Right cardiac atrium (tissue), 5 donors: ENCODE results near the gene SPOCK3. TPM values are rescaled to one million over a fixed set of nuclear protein-coding genes. Genes with fewer than 3 reads are reported as not detected.
"Not testable (repeated sequence)": the region's sequence is repeated elsewhere in the genome, so short reads cannot be mapped to it uniquely, and the experiment has no call there.

ENCODE experiments used
- ATAC-seq, 2 donors: fragments of 200-7000 bp; cut with Tn5 transposase; one replicate each; pipeline versions ENCODE4 v1.8.0 to v1.9.1; 2020; ENCODE audit warnings: moderate library complexity in 2 of 2, mild to moderate bottlenecking in 1 of 2
- DNase-seq, 3 donors: peaks; one replicate each; pipeline ENCODE4 v3.0.0-alpha.2; 2020
- H3K27ac ChIP-seq: one replicate; pipeline ENCODE4 v1.5.1; 2013; ENCODE audit warnings: mild to moderate bottlenecking, low read length, control low read depth, moderate library complexity
- H3K27me3 ChIP-seq: one replicate; pipeline ENCODE4 v1.6.1; 2013; ENCODE audit not compliant: control insufficient read depth, insufficient read depth
- H3K4me1 ChIP-seq: one replicate; pipeline ENCODE4 v1.6.1; 2013; ENCODE audit warnings: low read length; ENCODE audit not compliant: control insufficient read depth, insufficient read depth
- H3K4me3 ChIP-seq: one replicate; pipeline ENCODE4 v1.5.1; 2013; ENCODE audit warnings: low read length, control low read depth
- H3K9me3 ChIP-seq: one replicate; pipeline ENCODE4 v1.6.1; 2013; ENCODE audit warnings: low read length; ENCODE audit not compliant: control insufficient read depth
- WGBS: extraction: QIAGEN DNeasy Blood & Tissue Kit; methylation state at CpG from one replicate; pipeline ENCODE4 v1.1.7; 2013; 5-methylcytosine and 5-hydroxymethylcytosine counted together
- intact Hi-C, 4 donors: fragments of 100-400 bp; cut with DNase I; formaldehyde crosslinking; loops; one replicate each; pipeline versions ENCODE4 v1.11.0 to v1.14.0; 2022 to 2023
- polyA plus RNA-seq: library from polyadenylated mRNA; stranded (reverse); fragments of 200-250 nt; gene quantifications from one replicate; pipeline ENCODE4 v1.2.3, GENCODE V29; 2013
- total RNA-seq, 4 donors: library from RNA; stranded (reverse); fragmentation: NEBNext Ultra II Directional; extraction: Animal tissue kit (Norgen Biotek cat#: 25700); gene quantifications; one replicate each; pipeline ENCODE4 v1.2.1, GENCODE V29; 2021
- donor health status: healthy with polysubstance abuse.
- donor health status: DM: no; HTN: yes; CAD: no.
- donor health status: DM: no; HTN: no; CAD: no.
- donor health status: DM: no; HTN: yes; CAD: no; lungs with severe emphysema.
- donor health status: DM: yes; HTN: yes; CAD: no.

Gene SPOCK3
- total and polyA plus RNA-seq, 5 donors = 0.11 TPM; not detected in 4

DNA sequence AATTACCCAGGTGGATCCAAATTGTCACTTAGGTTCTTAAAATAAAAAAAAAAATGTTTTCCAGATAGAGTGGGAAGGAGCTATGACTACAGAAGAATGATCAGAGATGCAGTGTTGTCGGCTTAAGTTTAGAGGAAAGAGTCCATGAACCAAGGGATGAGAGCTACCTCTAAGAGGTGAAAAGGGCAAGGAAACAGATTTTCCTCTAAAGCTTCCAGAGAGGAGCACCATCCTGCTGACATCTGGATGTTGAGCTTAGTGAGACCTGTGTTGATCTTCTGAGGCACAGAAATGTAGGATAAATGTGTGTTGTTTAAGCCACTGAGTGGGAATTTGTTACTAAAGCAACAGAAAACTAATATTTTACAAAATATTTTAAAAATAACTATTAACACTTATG is 498.7 kb downstream of the SPOCK3 start:
- ATAC-seq (no peak), DNase-seq (no peak)
- WGBS = 80% methylated on average over 1 of the region's 1 CpG
- intact Hi-C loops = no loop called here
- H3K27ac ChIP-seq = no peak overlapping the region
- no peak overlapping the region for H3K4me3 ChIP-seq
- H3K9me3 ChIP-seq = no peaks in the 10 kb centered on the region
- no peaks in the 10 kb centered on the region for H3K27me3 ChIP-seq
- no peaks in the 10 kb centered on the region for H3K4me1 ChIP-seq

DNA sequence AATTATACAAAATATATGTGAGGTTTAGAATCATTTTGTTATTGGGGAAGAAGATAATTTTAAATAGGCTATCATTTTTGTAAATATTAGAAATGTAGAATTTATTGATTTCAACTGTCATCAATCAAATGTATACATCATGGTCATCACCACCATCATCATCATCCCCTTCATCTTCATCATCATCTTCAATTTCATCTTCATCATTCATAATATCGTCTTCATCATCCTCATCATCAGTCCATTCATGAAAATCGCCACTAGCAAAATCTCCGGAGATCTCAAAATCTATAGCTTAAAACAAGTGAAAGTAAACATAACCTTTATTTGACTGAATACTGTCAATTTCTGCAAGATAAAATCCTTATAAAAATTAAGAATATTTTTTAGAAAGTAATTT is 499.5 kb downstream of the SPOCK3 start:
- H3K27ac ChIP-seq = no peak overlapping the region
- DNase-seq = no peak
- H3K9me3 ChIP-seq = no peaks in the 10 kb centered on the region
- no peak overlapping the region for H3K4me3 ChIP-seq
- intact Hi-C loops = no loop called here
- ATAC-seq = no peak
- no peaks in the 10 kb centered on the region for H3K4me1 ChIP-seq
- 85% methylated on average over 3 of the region's 3 CpGs for WGBS
- no peaks in the 10 kb centered on the region for H3K27me3 ChIP-seq

DNA sequence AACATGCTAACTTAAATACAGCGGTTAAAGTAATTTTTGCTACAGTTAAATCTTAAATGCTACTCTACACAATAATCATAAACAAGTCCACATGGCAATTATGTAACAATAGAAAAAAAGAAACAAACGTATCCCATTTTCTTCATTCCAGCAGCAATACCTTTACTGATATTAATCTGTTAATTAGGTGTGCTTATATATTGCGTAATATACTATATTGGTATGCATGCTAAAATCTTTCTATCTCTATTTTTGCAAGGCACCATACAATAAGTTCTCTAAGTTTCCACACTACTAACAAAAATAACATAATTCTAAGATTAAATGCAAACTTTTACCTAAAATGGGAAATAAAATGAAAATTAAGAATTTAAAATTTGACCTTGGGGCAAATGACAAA is 500.6 kb downstream of the SPOCK3 start:
- no peaks in the 10 kb centered on the region for H3K27me3 ChIP-seq

DNA sequence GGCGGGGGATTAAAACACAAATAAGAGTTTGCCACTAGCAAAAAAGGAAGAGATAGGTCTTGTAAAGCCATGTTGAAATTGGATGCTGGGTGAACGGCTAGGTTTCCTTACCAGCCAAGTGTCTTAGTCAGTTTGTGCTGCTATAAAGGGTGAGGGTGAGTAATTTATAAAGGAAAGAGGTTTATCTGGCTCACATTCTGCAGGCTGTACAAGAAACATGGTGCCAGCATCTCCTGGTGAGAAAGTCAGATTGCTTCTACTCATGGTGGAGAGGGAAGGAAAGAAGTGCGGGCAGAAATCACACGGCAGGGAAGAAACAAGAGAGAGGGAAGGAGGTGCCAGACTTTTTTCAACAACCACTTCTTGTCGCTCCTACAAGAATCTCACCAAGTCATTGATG is 507.5 kb downstream of the SPOCK3 start:
- Histone ChIP-seq H3K9me3 (no peaks in the 10 kb centered on the region), H3K4me3 (no peak overlapping the region), H3K4me1 (no peaks in the 10 kb centered on the region), H3K27me3 (no peaks in the 10 kb centered on the region), H3K27ac (no peak overlapping the region)
- no peak for ATAC-seq
- intact Hi-C loops = no loop called here
- WGBS = 67% methylated on average over 5 of the region's 5 CpGs
- no peak for DNase-seq

More for the DNA sequence above, 500.6 kb downstream of the SPOCK3 start:
- no peak overlapping the region for H3K4me3 ChIP-seq
- DNase-seq = no peak
- no peak overlapping the region for H3K27ac ChIP-seq
- WGBS = 89% methylated on average over 3 of the region's 3 CpGs
- ATAC-seq = no peak
- no peaks in the 10 kb centered on the region for H3K4me1 ChIP-seq
- no peaks in the 10 kb centered on the region for H3K9me3 ChIP-seq
- intact Hi-C loops = no loop called here

DNA sequence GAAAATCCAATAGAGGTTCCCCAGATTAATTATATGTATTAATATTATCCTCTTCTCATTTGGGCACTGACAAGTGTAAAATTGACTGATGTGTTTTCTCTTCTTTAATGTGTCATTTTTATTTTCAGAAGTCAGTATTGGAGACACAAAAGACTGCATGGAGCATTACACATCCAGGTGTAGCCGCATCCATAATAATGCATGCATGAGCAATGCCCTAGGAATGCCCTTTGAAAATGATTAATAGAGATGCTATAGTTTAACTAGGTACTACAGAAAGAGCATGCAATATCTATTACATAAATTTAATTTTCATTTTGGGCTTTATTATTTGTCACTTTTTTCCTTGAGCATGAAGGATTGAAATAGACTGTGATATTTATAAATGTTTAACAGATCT is 509.9 kb downstream of the SPOCK3 start:
- Histone ChIP-seq H3K27ac (no peak overlapping the region), H3K27me3 (no peaks in the 10 kb centered on the region), H3K4me3 (no peak overlapping the region), H3K9me3 (no peaks in the 10 kb centered on the region), H3K4me1 (no peaks in the 10 kb centered on the region)
- ATAC-seq = no peak
- intact Hi-C loops = no loop called here
- WGBS = 84% methylated on average over 1 of the region's 1 CpG
- no peak for DNase-seq

DNA sequence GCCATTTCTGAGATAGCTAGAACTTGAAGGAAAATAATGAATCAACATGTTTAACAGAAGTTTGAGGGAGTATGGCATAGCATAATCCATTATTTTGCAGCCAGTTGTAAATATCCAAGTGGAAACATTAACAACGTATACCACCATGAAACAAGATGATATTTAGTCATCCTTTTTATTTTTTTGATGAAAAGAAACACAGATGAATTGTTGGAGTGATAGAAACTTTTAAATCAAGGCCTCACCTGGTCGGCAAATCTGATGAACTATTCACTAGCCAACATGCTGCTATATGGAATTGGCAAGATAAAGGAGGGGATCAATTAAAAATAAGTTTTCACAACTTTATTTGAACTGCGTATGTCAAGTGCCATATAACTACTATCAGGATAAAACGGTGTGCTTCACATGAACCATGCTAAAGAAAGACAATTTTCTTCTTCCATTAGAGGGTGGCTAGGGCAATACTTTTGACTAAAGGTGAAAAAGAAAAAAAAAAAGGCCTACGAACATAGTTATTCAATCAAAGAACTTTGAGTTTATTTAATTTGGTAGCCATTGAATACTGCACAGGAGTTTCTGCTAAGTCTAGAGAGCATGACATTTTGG is 510.7 kb downstream of the SPOCK3 start:
- no peaks in the 10 kb centered on the region for H3K27me3 ChIP-seq
- DNase-seq (no peak), ATAC-seq (no peak)
- no peaks in the 10 kb centered on the region for H3K9me3 ChIP-seq
- no peaks in the 10 kb centered on the region for H3K4me1 ChIP-seq
- 76% methylated on average over 5 of the region's 5 CpGs for WGBS
- no peak overlapping the region for H3K27ac ChIP-seq
- H3K4me3 ChIP-seq = no peak overlapping the region
- intact Hi-C loops = no loop called here

DNA sequence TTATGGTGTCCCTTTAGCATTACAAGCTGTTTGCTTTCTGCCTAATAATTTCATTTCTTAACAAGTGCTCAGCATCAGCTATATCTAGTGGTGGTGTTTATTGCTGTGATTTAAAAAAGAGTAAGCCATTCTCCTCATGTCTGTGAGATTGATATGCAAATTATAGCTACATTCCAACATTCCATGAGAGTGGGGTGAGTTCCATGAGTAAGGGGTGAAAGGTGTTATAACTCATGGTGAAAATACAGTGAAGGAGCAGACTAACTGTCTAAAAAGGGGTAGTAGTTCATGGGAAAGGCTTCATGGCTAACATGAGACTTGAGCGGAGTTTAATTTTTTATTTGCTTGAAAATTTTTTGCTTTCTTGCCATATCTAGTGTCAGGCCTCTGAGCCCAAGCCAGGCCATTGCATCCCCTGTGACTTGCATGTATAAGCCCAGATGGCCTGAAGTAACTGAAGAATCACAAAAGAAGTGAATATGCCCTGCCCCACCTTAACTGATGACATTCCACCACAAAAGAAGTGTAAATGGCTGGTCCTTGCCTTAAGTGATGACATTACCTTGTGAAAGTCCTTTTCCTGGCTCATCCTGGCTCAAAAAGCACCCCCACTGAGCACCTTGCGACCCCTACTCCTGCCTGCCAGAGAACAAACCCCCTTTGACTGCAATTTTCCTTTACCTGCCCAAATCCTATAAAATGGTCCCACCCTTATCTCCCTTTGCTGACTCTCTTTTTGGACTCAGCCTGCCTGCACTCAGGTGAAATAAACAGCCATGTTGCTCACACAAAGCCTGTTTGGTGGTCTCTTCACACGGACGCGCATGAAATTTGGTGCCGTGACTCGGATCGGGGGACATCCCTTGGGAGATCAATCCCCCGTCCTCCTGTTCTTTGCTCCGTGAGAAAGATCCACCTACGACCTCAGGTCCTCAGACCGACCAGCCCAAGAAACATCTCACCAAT is 518.3 kb downstream of the SPOCK3 start:
- H3K9me3 ChIP-seq, intact Hi-C loops: not testable (repeated sequence)

DNA sequence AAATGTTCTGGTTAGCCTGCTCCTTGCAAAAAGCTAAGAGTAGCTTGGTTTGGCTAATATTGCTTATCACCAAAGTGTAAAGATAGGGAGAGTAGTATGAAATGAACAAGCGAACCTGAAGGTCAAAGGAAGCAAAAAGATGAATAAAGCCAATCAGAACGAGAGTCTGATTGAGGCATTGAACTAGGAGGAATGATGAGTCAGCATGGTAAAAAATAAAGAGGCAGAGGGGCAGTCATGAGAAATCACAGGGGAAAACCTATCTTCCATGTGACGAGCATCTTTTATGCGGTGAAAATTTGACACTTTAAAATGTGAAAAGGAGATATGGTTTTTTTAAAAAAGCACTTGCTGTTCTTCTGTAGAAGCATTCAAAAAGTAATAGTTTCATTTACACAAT is 533.7 kb downstream of the SPOCK3 start:
- DNase-seq (no peak), ATAC-seq (no peak)
- no peaks in the 10 kb centered on the region for H3K4me1 ChIP-seq
- no peak overlapping the region for H3K27ac ChIP-seq
- intact Hi-C loops = no loop called here
- H3K9me3 ChIP-seq = no peaks in the 10 kb centered on the region
- no peak overlapping the region for H3K4me3 ChIP-seq
- H3K27me3 ChIP-seq = no peaks in the 10 kb centered on the region
- 67% methylated on average over 4 of the region's 4 CpGs for WGBS

More for the DNA sequence above, 518.3 kb downstream of the SPOCK3 start:
- not testable (repeated sequence) for H3K27me3 ChIP-seq, H3K4me1 ChIP-seq, H3K27ac ChIP-seq, ATAC-seq, DNase-seq, H3K4me3 ChIP-seq
- 87% methylated on average over 12 of the region's 12 CpGs for WGBS

DNA sequence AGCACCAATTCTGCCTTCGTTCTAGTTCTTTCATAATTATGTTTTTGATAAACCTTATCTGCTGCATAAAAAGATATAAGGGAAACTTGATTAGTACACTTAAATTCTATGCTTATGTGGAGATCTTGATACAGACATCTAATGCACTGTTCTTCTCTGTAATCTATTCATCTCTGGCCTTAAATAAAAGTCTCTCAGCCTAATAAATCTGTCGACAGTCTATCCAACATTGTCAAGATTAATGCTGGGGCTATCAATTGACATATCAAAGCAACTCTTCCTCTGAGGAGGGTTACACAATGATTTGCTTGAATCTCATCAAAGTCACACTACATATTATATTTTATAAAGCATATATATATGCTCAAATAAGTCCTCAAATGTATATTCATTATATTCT is 545.5 kb downstream of the SPOCK3 start:
- Histone ChIP-seq H3K9me3 (no peaks in the 10 kb centered on the region), H3K27ac (no peak overlapping the region), H3K27me3 (no peaks in the 10 kb centered on the region), H3K4me3 (no peak overlapping the region), H3K4me1 (no peaks in the 10 kb centered on the region)
- 49% methylated on average over 2 of the region's 2 CpGs for WGBS
- ATAC-seq = no peak
- no peak for DNase-seq
- intact Hi-C loops = no loop called here

DNA sequence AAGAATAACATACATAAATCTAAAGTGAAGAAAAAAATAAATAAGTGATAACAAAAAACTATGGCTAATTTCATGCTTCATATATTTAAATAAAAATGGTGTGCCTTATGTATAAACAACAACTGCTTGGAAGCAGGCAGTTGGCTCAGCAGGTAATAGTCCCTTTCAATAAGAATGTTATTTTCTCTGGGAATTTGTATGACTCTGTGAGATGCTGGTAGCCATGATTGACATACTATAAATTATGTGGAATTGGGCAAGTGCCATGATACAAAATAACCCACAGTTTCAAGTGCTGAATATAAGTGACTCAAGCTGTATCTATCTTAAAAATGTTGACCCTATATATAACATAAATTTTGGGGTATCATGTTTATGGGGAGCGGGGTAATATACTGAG is 546.5 kb downstream of the SPOCK3 start:
- no peak for DNase-seq
- Histone ChIP-seq H3K4me1 (no peaks in the 10 kb centered on the region), H3K27ac (no peak overlapping the region), H3K27me3 (no peaks in the 10 kb centered on the region), H3K9me3 (no peaks in the 10 kb centered on the region), H3K4me3 (no peak overlapping the region)
- intact Hi-C loops = no loop called here
- WGBS = 88% methylated on average over 1 of the region's 1 CpG
- no peak for ATAC-seq
